IMR-90 (cell line): ENCODE data around the gene MAEA. TPM values are rescaled to one million over a fixed set of nuclear protein-coding genes. Genes with fewer than 3 reads are reported as not detected.

Experiments used
- ATAC-seq: fragments of 200-7000 bp; cut with Tn5 transposase; 2 replicates; pipeline ENCODE4 v1.9.1; 2020; ENCODE audit warnings: low read depth, mild to moderate bottlenecking, moderate library complexity
- BruUV-seq: library from RNA; stranded (reverse); fragments of 400-500 nt; replicated peaks from 2 replicates; lab custom pipeline; 2021; lab: Mats Ljungman, UMichigan
- CTCF ChIA-PET: fragments of 300-600 bp; formaldehyde crosslinking; extraction: SDS; loops from one replicate; lab custom pipeline; 2021; ENCODE audit warnings: antibody characterized with exemption; lab: Yijun Ruan, JAX
- POLR2A ChIA-PET: fragments of 300-600 bp; sonication (Branson Sonifier 250); formaldehyde crosslinking; loops from one replicate; lab custom pipeline; 2022; ENCODE audit warnings: antibody characterized with exemption; ENCODE audit not compliant: unreplicated experiment; lab: Charles Lee
- DNase-seq: peaks from one replicate; pipeline ENCODE4 v3.0.0; 2013
- H2AFZ ChIP-seq: replicated peaks from 2 replicates; pipeline ENCODE3; 2013; ENCODE audit warnings: low read length, mild to moderate bottlenecking; ENCODE audit not compliant: poor library complexity
- H2AK5ac ChIP-seq: 2 replicates; pipeline ENCODE4 v1.6.1; 2013; ENCODE audit warnings: low read depth, low read length, inconsistent platforms
- H2AK9ac ChIP-seq: replicated peaks from 2 replicates; pipeline ENCODE3; 2013; ENCODE audit warnings: mild to moderate bottlenecking, low read depth, low read length, moderate library complexity; ENCODE audit not compliant: poor library complexity
- H2BK120ac ChIP-seq: 2 replicates; pipeline ENCODE4 v1.6.1; 2013; ENCODE audit warnings: low read depth, low read length, inconsistent platforms
- H2BK15ac ChIP-seq: 3 replicates; pipeline ENCODE4 v1.6.1; 2013; ENCODE audit warnings: low read depth, low read length, inconsistent platforms
- H2BK20ac ChIP-seq: 2 replicates; pipeline ENCODE4 v1.6.1; 2013; ENCODE audit warnings: low read depth, mild to moderate bottlenecking, inconsistent platforms, low read length, moderate library complexity
- H2BK5ac ChIP-seq: 2 replicates; pipeline ENCODE4 v1.6.1; 2013; ENCODE audit warnings: mild to moderate bottlenecking, low read depth, low read length, inconsistent platforms; ENCODE audit not compliant: poor library complexity, severe bottlenecking
- H3K14ac ChIP-seq: replicated peaks from 2 replicates; pipeline ENCODE4 v1.6.1; 2013; ENCODE audit warnings: low read depth, low read length, inconsistent platforms
- H3K18ac ChIP-seq: 2 replicates; pipeline ENCODE4 v1.6.1; 2013; ENCODE audit warnings: low read depth, low read length, control low read depth
- H3K23ac ChIP-seq: 2 replicates; pipeline ENCODE4 v1.6.1; 2013; ENCODE audit warnings: low read depth, low read length, inconsistent platforms
- H3K27ac ChIP-seq: 2 replicates; pipeline ENCODE4 v1.5.1; 2013; ENCODE audit warnings: mild to moderate bottlenecking, control low read depth, low read length; ENCODE audit not compliant: insufficient read depth
- H3K27me3 ChIP-seq: 2 replicates; pipeline ENCODE4 v1.6.1; 2013; ENCODE audit warnings: low read length; ENCODE audit not compliant: control insufficient read depth, insufficient read depth
- H3K36me3 ChIP-seq: 2 replicates; pipeline ENCODE4 v1.6.1; 2013; ENCODE audit warnings: low read length, mixed read lengths; ENCODE audit not compliant: control insufficient read depth, insufficient read depth
- H3K4ac ChIP-seq: 2 replicates; pipeline ENCODE4 v1.6.1; 2013; ENCODE audit warnings: low read depth, low read length, inconsistent platforms
- H3K4me1 ChIP-seq: 2 replicates; pipeline ENCODE4 v1.6.1; 2013; ENCODE audit warnings: low read length, mixed read lengths; ENCODE audit not compliant: control insufficient read depth, insufficient read depth
- H3K4me2 ChIP-seq: 2 replicates; pipeline ENCODE4 v1.6.1; 2013; ENCODE audit warnings: low read depth, mild to moderate bottlenecking, control low read depth, low read length, moderate library complexity
- H3K4me3 ChIP-seq: 2 replicates; pipeline ENCODE4 v1.5.1; 2013; ENCODE audit warnings: low read depth, mild to moderate bottlenecking, control low read depth, low read length, moderate library complexity; ENCODE audit not compliant: insufficient read depth
- H3K56ac ChIP-seq: 2 replicates; pipeline ENCODE4 v1.6.1; 2013; ENCODE audit warnings: low read length, inconsistent platforms; ENCODE audit not compliant: insufficient read depth; ENCODE audit errors: extremely low read depth
- H3K79me1 ChIP-seq, 2 experiments: 2 replicates each; pipeline ENCODE4 v1.6.1; 2013; ENCODE audit warnings: low read length in 2 of 2, inconsistent platforms in 1 of 2, low read depth in 1 of 2
- H3K9ac ChIP-seq: 2 replicates; pipeline ENCODE4 v1.6.1; 2013; ENCODE audit warnings: low read depth, low read length, control low read depth
- H3K9me1 ChIP-seq: 2 replicates; pipeline ENCODE4 v1.6.1; 2013; ENCODE audit warnings: low read length, inconsistent platforms; ENCODE audit not compliant: insufficient read depth
- H3K9me3 ChIP-seq: 2 replicates; pipeline ENCODE4 v1.6.1; 2013; ENCODE audit warnings: low read length; ENCODE audit not compliant: control insufficient read depth, insufficient read depth
- H4K20me1 ChIP-seq: 2 replicates; pipeline ENCODE4 v1.6.1; 2013; ENCODE audit warnings: low read length, inconsistent platforms; ENCODE audit not compliant: insufficient read depth
- H4K5ac ChIP-seq: 2 replicates; pipeline ENCODE4 v1.6.1; 2013; ENCODE audit warnings: mild to moderate bottlenecking, low read depth, low read length, control low read depth
- H4K8ac ChIP-seq, 2 experiments: 2 replicates each; pipeline ENCODE4 v1.6.1; 2013; ENCODE audit warnings: low read depth in 2 of 2, low read length in 2 of 2, control low read depth in 1 of 2, inconsistent platforms in 1 of 2
- H4K91ac ChIP-seq: 2 replicates; pipeline ENCODE4 v1.6.1; 2013; ENCODE audit warnings: low read depth, low read length, inconsistent platforms; ENCODE audit not compliant: insufficient read depth
- CEBPB ChIP-seq: IDR thresholded peaks from 2 replicates; pipeline ENCODE4 v1.6.1; 2012; ENCODE audit warnings: low read depth, low read length, improper control_type of control experiment
- CHD1 ChIP-seq: IDR thresholded peaks from 2 replicates; pipeline ENCODE4 v1.6.1; 2012; ENCODE audit warnings: low read depth, low read length, improper control_type of control experiment
- ELK1 ChIP-seq: fragments of 150-350 bp; IDR thresholded peaks from 2 replicates; pipeline ENCODE4 v1.6.1; 2016; ENCODE audit warnings: low read depth, mild to moderate bottlenecking, low read length, moderate library complexity, borderline replicate concordance
- FOS ChIP-seq: fragments of 150-350 bp; IDR thresholded peaks from 2 replicates; pipeline ENCODE4 v1.6.1; 2016; ENCODE audit warnings: low read depth, low read length
- MAFK ChIP-seq: IDR thresholded peaks from 2 replicates; pipeline ENCODE4 v1.6.1; 2012; ENCODE audit warnings: low read depth, low read length, improper control_type of control experiment
- MAZ ChIP-seq: IDR thresholded peaks from 2 replicates; pipeline ENCODE4 v1.6.1; 2012; ENCODE audit warnings: low read depth, mild to moderate bottlenecking, low read length, improper control_type of control experiment, moderate library complexity, borderline replicate concordance
- MXI1 ChIP-seq: IDR thresholded peaks from 2 replicates; pipeline ENCODE4 v1.6.1; 2012; ENCODE audit warnings: low read depth, mild to moderate bottlenecking, low read length, moderate library complexity, borderline replicate concordance
- NFE2L2 ChIP-seq: fragments of 150-350 bp; IDR thresholded peaks from 2 replicates; pipeline ENCODE4 v1.6.1; 2016; ENCODE audit warnings: low read depth, mild to moderate bottlenecking, low read length
- POLR2A ChIP-seq: IDR thresholded peaks from 2 replicates; pipeline ENCODE4 v1.6.1; 2012; ENCODE audit warnings: mild to moderate bottlenecking, low read depth, low read length
- RCOR1 ChIP-seq: IDR thresholded peaks from 2 replicates; pipeline ENCODE4 v1.6.1; 2012; ENCODE audit warnings: mild to moderate bottlenecking, low read length, improper control_type of control experiment; ENCODE audit not compliant: insufficient replicate concordance
- SMC3 ChIP-seq: fragments of 150-350 bp; IDR thresholded peaks from 2 replicates; pipeline ENCODE4 v1.6.1; 2016; ENCODE audit warnings: low read depth, mild to moderate bottlenecking, antibody characterized with exemption, low read length, moderate library complexity
- USF2 ChIP-seq: fragments of 150-350 bp; IDR thresholded peaks from 2 replicates; pipeline ENCODE4 v1.6.1; 2017; ENCODE audit warnings: mild to moderate bottlenecking, antibody characterized with exemption, low read length, low read depth
- WGBS, 2 experiments: methylation state at CpG; one replicate each; pipeline versions ENCODE4 v1.1.5 to v1.1.7; 2013; ENCODE audit warnings: missing lambda C conversion rate in 2 of 2; ENCODE audit not compliant: insufficient read length in 1 of 2; ENCODE audit errors: extremely low coverage in 2 of 2; 5-methylcytosine and 5-hydroxymethylcytosine counted together
- dilution Hi-C: fragments of 300-500 bp; cut with HindIII; formaldehyde crosslinking; loops from one replicate; pipeline ENCODE4 v1.14.3; 2018; ENCODE audit warnings: low sequenced_read_pairs; ENCODE audit not compliant: unreplicated experiment
- in situ Hi-C: fragments of 300-500 bp; cut with MboI; formaldehyde crosslinking; loops from 3 replicates; pipeline ENCODE4 v1.14.3; 2019; ENCODE audit warnings: low sequenced_read_pairs, inconsistent platforms, mixed read lengths
- intact Hi-C: fragments of 100-400 bp; cut with micrococcal nuclease; formaldehyde crosslinking; loops from 2 replicates; pipeline ENCODE4 v1.10.0; 2022
- polyA plus RNA-seq, 3 experiments: library from polyadenylated mRNA; depleted of rRNA; stranded (reverse); fragments of >200 nt; gene quantifications; 2 replicates each; pipeline ENCODE4 v1.2.3, GENCODE V29; 2012; ENCODE audit warnings: low replicate concordance in 1 of 3
- total RNA-seq: library from RNA; depleted of rRNA; stranded (reverse); fragments of >200 nt; gene quantifications from 2 replicates; pipeline ENCODE4 v1.2.3, GENCODE V29; 2012

Gene MAEA
- total and polyA plus RNA-seq, 2 of the 4 experiments (the other 2 are of a cell fraction) = 61.5 to 108 TPM

- Histone ChIP-seq H2AK5ac (no peak overlapping the region), H3K27ac (no peak overlapping the region), H4K91ac (no peak overlapping the region), H4K20me1 (peaks cover 51% of the 10 kb centered on the region), H3K18ac (no peak overlapping the region), H3K4me3 (no peak overlapping the region), H3K23ac (no peak overlapping the region), H3K9me1 (peaks cover 23% of the 10 kb centered on the region), H3K4me2 (no peak overlapping the region), H2BK15ac (no peak overlapping the region), H2BK20ac (no peak overlapping the region), H2BK5ac (no peak overlapping the region), H3K9me3 (no peaks in the 10 kb centered on the region), H2BK120ac (no peak overlapping the region), H3K56ac (no peak overlapping the region), H3K9ac (no peak overlapping the region), H3K4ac (no peak overlapping the region), H3K4me1 (peaks cover 9% of the 10 kb centered on the region), H4K8ac (no peak overlapping the region), H3K79me1 (peaks cover 17 to 77% of the 10 kb centered on the region in 2 experiments), H3K14ac (no peak overlapping the region), H3K36me3 (peaks cover 12% of the 10 kb centered on the region), H2AFZ (no peak overlapping the region), H2AK9ac (no peak overlapping the region), H3K27me3 (no peaks in the 10 kb centered on the region), H4K5ac (no peak overlapping the region)
- dilution Hi-C loops (no loop called here), in situ Hi-C loops (no loop called here), intact Hi-C loops (no loop called here)
- CTCF ChIA-PET = no interaction called here
- POLR2A ChIA-PET = no interaction called here
- DNase-seq (no peak), ATAC-seq (no peak)
- no TSS peak for BruUV-seq
- no peak for TF ChIP-seq ELK1
- no peak for TF ChIP-seq POLR2A
- TF ChIP-seq MXI1 = no peak
- no peak for TF ChIP-seq RCOR1
- no peak for TF ChIP-seq NFE2L2
- TF ChIP-seq MAZ = no peak
- no peak for TF ChIP-seq CHD1
- no peak for TF ChIP-seq SMC3
- TF ChIP-seq USF2 = no peak
- TF ChIP-seq FOS = no peak
- no peak for TF ChIP-seq MAFK
- TF ChIP-seq CEBPB = no peak
- 58% methylated on average over 2 of the region's 13 CpGs; no CpG with 5 or more reads in 1 of the 2 experiments for WGBS, 2 experiments
These were observed 15.6 kb downstream of the MAEA start for GRCh38 chr4:1305261-1305711.
